Kidney (tissue), 14 donors: ENCODE measurements around the gene MAD1L1. TPM values are rescaled to one million over a fixed set of nuclear protein-coding genes. Genes with fewer than 3 reads are reported as not detected.

ENCODE experiments used
- DNase-seq, 5 donors: peaks; one replicate each; pipeline ENCODE4 v3.0.0-alpha.2; 2013 to 2020
- FAIRE-seq: peaks from 2 replicates; lab custom pipeline; 2012; peaks lifted over from hg19 to GRCh38; lab: Jason Lieb, UNC
- H3K27ac ChIP-seq, 2 donors: one replicate each; pipeline ENCODE4 v1.7.0; 2013; ENCODE audit warnings: low read depth in 2 of 2, low read length in 2 of 2, inconsistent platforms in 1 of 2
- H3K27me3 ChIP-seq: one replicate; pipeline ENCODE4 v1.7.1; 2013; ENCODE audit warnings: low read length, inconsistent platforms; ENCODE audit not compliant: control insufficient read depth, insufficient read depth
- H3K36me3 ChIP-seq, 3 donors: one replicate each; pipeline versions ENCODE4 v1.7.0 to v1.7.1; 2013; ENCODE audit warnings: low read length in 3 of 3, control low read depth in 1 of 3, inconsistent platforms in 1 of 3; ENCODE audit not compliant: insufficient read depth in 3 of 3, control insufficient read depth in 2 of 3
- H3K4me1 ChIP-seq, 3 donors: one replicate each; pipeline versions ENCODE4 v1.7.0 to v1.7.1; 2013; ENCODE audit warnings: low read length in 3 of 3, inconsistent platforms in 1 of 3, low read depth in 1 of 3; ENCODE audit not compliant: control insufficient read depth in 2 of 3, insufficient read depth in 2 of 3
- H3K4me3 ChIP-seq, 3 donors: one replicate each; pipeline versions ENCODE4 v1.7.0 to v1.8.1; 2013; ENCODE audit warnings: low read length in 3 of 3, control low read depth in 1 of 3, inconsistent platforms in 1 of 3
- H3K9ac ChIP-seq, 3 donors: one replicate each; pipeline versions ENCODE4 v1.7.0 to v1.7.1; 2013; ENCODE audit warnings: low read length in 3 of 3, control low read depth in 1 of 3, inconsistent platforms in 1 of 3
- H3K9me3 ChIP-seq, 3 donors: one replicate each; pipeline versions ENCODE4 v1.7.0 to v1.7.1; 2013; ENCODE audit warnings: low read length in 3 of 3, control low read depth in 1 of 3, inconsistent platforms in 1 of 3; ENCODE audit not compliant: control insufficient read depth in 2 of 3, insufficient read depth in 1 of 3
- CTCF ChIP-seq: IDR thresholded peaks from 3 replicates; pipeline ENCODE4 v1.5.1; 2012; ENCODE audit warnings: mild to moderate bottlenecking, moderate library complexity, borderline replicate concordance; ENCODE audit not compliant: insufficient read depth; ENCODE audit errors: extremely low read depth
- intact Hi-C: fragments of 100-400 bp; cut with DNase I; formaldehyde crosslinking; loops from one replicate; pipeline ENCODE4 v1.11.1; 2022
- polyA plus RNA-seq: library from polyadenylated mRNA; stranded (reverse); fragments of 350-450 nt; fragmentation: Illumina TruSeq; extraction: RNeasy Lipid Tissue Mini Kit (QIAGEN cat#74804); gene quantifications from one replicate; pipeline ENCODE4 v1.2.3, GENCODE V29; 2014; ENCODE audit warnings: low read depth, low replicate concordance; ENCODE audit not compliant: insufficient read depth
- total RNA-seq: library from RNA; stranded (reverse); fragmentation: NEBNext Ultra II Directional; extraction: Animal tissue kit (Norgen Biotek cat#: 25700); gene quantifications from one replicate; pipeline ENCODE4 v1.2.1, GENCODE V29; 2021
- donor health status: control.
- donor health status: control.
- donor health status: control.
- donor health status: control.
- donor health status: control.
- donor health status: DM: yes; HTN: yes; CAD: no.
- donor health status: Normal renal cell carcinoma (clear cell type).

MAD1L1 gene
- total and polyA plus RNA-seq, 2 donors from 2014 or later, result 33.2 to 45.2 TPM

- DNase-seq (no peak), FAIRE-seq (no peak)
- Histone ChIP-seq H3K4me3 (no peak overlapping the region), H3K27ac (no peak overlapping the region), H3K36me3 (no peaks in the 10 kb centered on the region), H3K9me3 (peaks cover 0 to 8% (median 0%) of the 10 kb centered on the region in 3 donors), H3K9ac (no peak overlapping the region), H3K4me1 (no peaks in the 10 kb centered on the region), H3K27me3 (no peaks in the 10 kb centered on the region)
- no peak for TF ChIP-seq CTCF
- intact Hi-C loops, result no loop called here
These were observed 34.0 kb downstream of the MAD1L1 start for GRCh38 chr7:2198760-2199159.

GRCh38 chr7:2198206-2198605, 34.5 kb downstream of the MAD1L1 start:
- peaks cover 0 to 8% (median 0%) of the 10 kb centered on the region in 3 donors for H3K9me3 ChIP-seq
- DNase-seq (no peak), FAIRE-seq (no peak)
- H3K36me3 ChIP-seq, result no peaks in the 10 kb centered on the region
- no peak overlapping the region for H3K9ac ChIP-seq
- H3K27me3 ChIP-seq, result no peaks in the 10 kb centered on the region
- TF ChIP-seq CTCF, result no peak
- no peaks in the 10 kb centered on the region for H3K4me1 ChIP-seq
- H3K27ac ChIP-seq, result no peak overlapping the region
- no peak overlapping the region for H3K4me3 ChIP-seq
- intact Hi-C loops, result no loop called here

- H3K27me3 ChIP-seq, result no peaks in the 10 kb centered on the region
- H3K9ac ChIP-seq, result no peak overlapping the region
- no peaks in the 10 kb centered on the region for H3K36me3 ChIP-seq
- no peak overlapping the region for H3K27ac ChIP-seq
- no peak overlapping the region for H3K4me3 ChIP-seq
- TF ChIP-seq CTCF, result no peak
- peaks cover 0 to 8% (median 0%) of the 10 kb centered on the region in 3 donors for H3K9me3 ChIP-seq
- DNase-seq, result no peak
- H3K4me1 ChIP-seq, result no peaks in the 10 kb centered on the region
- no peak for FAIRE-seq
- intact Hi-C loops, result no loop called here
These were observed 35.1 kb downstream of the MAD1L1 start for GRCh38 chr7:2197436-2198155.
